Measurements from ENCODE around the gene MAPK7. TPM values are rescaled to one million over a fixed set of nuclear protein-coding genes. Genes with fewer than 3 reads are reported as not detected.

Gene MAPK7
- total RNA-seq, 1 experiment from 2014 or later = 4.1 TPM

- DNase-seq (ENCODE audit: low read depth) = no peak
Observed at GRCh38 chr17:19363460-19364035, 14.8 kb upstream of the MAPK7 start.

GRCh38 chr17:19364699-19365498, 13.4 kb upstream of the MAPK7 start:
- DNase-seq (ENCODE audit: low read depth) = peak; percentile 55

GRCh38 chr17:19365499-19365817, 12.8 kb upstream of the MAPK7 start:
- no peak for DNase-seq (ENCODE audit: low read depth)

GRCh38 chr17:19365833-19366636, 12.3 kb upstream of the MAPK7 start:
- DNase-seq (ENCODE audit: low read depth) = no peak

GRCh38 chr17:19366637-19366972, 11.7 kb upstream of the MAPK7 start:
- DNase-seq (ENCODE audit: low read depth) = no peak

- no peak for DNase-seq (ENCODE audit: low read depth)
Observed at GRCh38 chr17:19368229-19368628, 10.1 kb upstream of the MAPK7 start.

GRCh38 chr17:19369107-19369778, 9.1 kb upstream of the MAPK7 start:
- DNase-seq (ENCODE audit: low read depth) = no peak

- DNase-seq (ENCODE audit: low read depth) = no peak
Observed at GRCh38 chr17:19369846-19370492, 8.3 kb upstream of the MAPK7 start.

- peak; percentile 93 for DNase-seq (ENCODE audit: low read depth)
Observed at GRCh38 chr17:19370493-19370960, 7.8 kb upstream of the MAPK7 start.

- peak; percentile 20 for DNase-seq (ENCODE audit: low read depth)
Observed at GRCh38 chr17:19371259-19372010, 6.9 kb upstream of the MAPK7 start.

- no peak for DNase-seq (ENCODE audit: low read depth)
Observed at GRCh38 chr17:19372011-19372370, 6.3 kb upstream of the MAPK7 start.

- DNase-seq (ENCODE audit: low read depth) = no peak
Observed at GRCh38 chr17:19372439-19372838, 5.9 kb upstream of the MAPK7 start.

- no peak for DNase-seq (ENCODE audit: low read depth)
Observed at GRCh38 chr17:19372866-19373504, 5.3 kb upstream of the MAPK7 start.

- no peak for DNase-seq (ENCODE audit: low read depth)
Observed at GRCh38 chr17:19374136-19374535, 4.2 kb upstream of the MAPK7 start.

- no peak for DNase-seq (ENCODE audit: low read depth)
Observed at GRCh38 chr17:19375732-19376131, 2.6 kb upstream of the MAPK7 start.

- no peak for DNase-seq (ENCODE audit: low read depth)
Observed at GRCh38 chr17:19376811-19377210, 1.5 kb upstream of the MAPK7 start.

GRCh38 chr17:19377602-19378415, 489 bp upstream of the MAPK7 start:
- peak; percentile 97 for DNase-seq (ENCODE audit: low read depth)

GRCh38 chr17:19379361-19380065, 1.2 kb downstream of the MAPK7 start:
- DNase-seq (ENCODE audit: low read depth) = no peak
